Aorta (tissue), 5 donors: ENCODE results near the gene ATP5F1B. TPM values are rescaled to one million over a fixed set of nuclear protein-coding genes. Genes with fewer than 3 reads are reported as not detected.

Experiments used
- ATAC-seq: fragments of 200-7000 bp; cut with Tn5 transposase; one replicate; pipeline ENCODE4 v1.9.1; 2022; ENCODE audit warnings: moderate library complexity; ENCODE audit not compliant: low FRiP score
- DNase-seq, 2 donors: peaks; one replicate each; pipeline ENCODE4 v3.0.0-alpha.2; 2020
- H3K27ac ChIP-seq, 2 donors: one replicate each; pipeline ENCODE4 v1.5.1; 2013; ENCODE audit warnings: low read length in 2 of 2, mild to moderate bottlenecking in 2 of 2, moderate library complexity in 2 of 2, control low read depth in 1 of 2, inconsistent platforms in 1 of 2, low read depth in 1 of 2
- H3K27me3 ChIP-seq, 2 donors: one replicate each; pipeline ENCODE4 v1.6.1; 2013; ENCODE audit warnings: control low read depth in 1 of 2, low read length in 1 of 2, mild to moderate bottlenecking in 1 of 2, moderate library complexity in 1 of 2; ENCODE audit not compliant: insufficient read depth in 2 of 2, control insufficient read depth in 1 of 2
- H3K36me3 ChIP-seq, 2 donors: one replicate each; pipeline ENCODE4 v1.6.1; 2013; ENCODE audit warnings: control low read depth in 1 of 2, low read length in 1 of 2, mild to moderate bottlenecking in 1 of 2; ENCODE audit not compliant: insufficient read depth in 2 of 2, control insufficient read depth in 1 of 2
- H3K4me1 ChIP-seq, 2 donors: one replicate each; pipeline ENCODE4 v1.6.1; 2013; ENCODE audit warnings: low read length in 2 of 2, control low read depth in 1 of 2, mild to moderate bottlenecking in 1 of 2, moderate library complexity in 1 of 2; ENCODE audit not compliant: insufficient read depth in 2 of 2, control insufficient read depth in 1 of 2
- H3K4me3 ChIP-seq, 2 donors: one replicate each; pipeline ENCODE4 v1.5.1; 2013; ENCODE audit warnings: low read length in 2 of 2, control low read depth in 1 of 2, mild to moderate bottlenecking in 1 of 2
- H3K9me3 ChIP-seq: one replicate; pipeline ENCODE4 v1.6.1; 2013; ENCODE audit warnings: mild to moderate bottlenecking, low read length; ENCODE audit not compliant: control insufficient read depth
- WGBS, 2 donors: extraction: QIAGEN DNeasy Blood & Tissue Kit; methylation state at CpG; one replicate each; pipeline ENCODE4 v1.1.7; 2013; 5-methylcytosine and 5-hydroxymethylcytosine counted together
- intact Hi-C, 2 donors: fragments of 100-400 bp; cut with DNase I; formaldehyde crosslinking; loops; one replicate each; pipeline versions ENCODE4 v1.14.2 to v1.15.0; 2022
- polyA plus RNA-seq, 2 donors: library from polyadenylated mRNA; stranded (reverse); fragments of 200-250 nt; gene quantifications; one replicate each; pipeline ENCODE4 v1.2.3, GENCODE V29; 2013
- total RNA-seq, 2 donors: library from RNA; stranded (reverse); fragmentation: NEBNext Ultra II Directional; extraction: Animal tissue kit (Norgen Biotek cat#: 25700); gene quantifications; one replicate each; pipeline ENCODE4 v1.2.1, GENCODE V29; 2021
- donor health status: healthy with polysubstance abuse.
- donor health status: Bipolar disorder and iron deficiency.
- donor health status: DM: no; HTN: no; CAD: no.
- donor health status: DM: no; HTN: no; CAD: no.
- donor health status: DM: yes; HTN: yes; CAD: no.

Gene ATP5F1B
- total and polyA plus RNA-seq, 4 donors, result 216 to 327 (median 275) TPM

GRCh38 chr12:56614627-56615026 lies 31.2 kb downstream of the ATP5F1B start:
- no peak for ATAC-seq
- Histone ChIP-seq H3K4me3 (no peak overlapping the region), H3K27ac (no peak overlapping the region), H3K9me3 (no peaks in the 10 kb centered on the region), H3K4me1 (no peaks in the 10 kb centered on the region), H3K36me3 (peaks cover 24 to 35% of the 10 kb centered on the region in 2 donors), H3K27me3 (no peaks in the 10 kb centered on the region)
- DNase-seq, result no peak
- 84 to 89% methylated on average over 8 of the region's 8 CpGs for WGBS, 2 donors
- intact Hi-C loops, result no loop called here

DNA sequence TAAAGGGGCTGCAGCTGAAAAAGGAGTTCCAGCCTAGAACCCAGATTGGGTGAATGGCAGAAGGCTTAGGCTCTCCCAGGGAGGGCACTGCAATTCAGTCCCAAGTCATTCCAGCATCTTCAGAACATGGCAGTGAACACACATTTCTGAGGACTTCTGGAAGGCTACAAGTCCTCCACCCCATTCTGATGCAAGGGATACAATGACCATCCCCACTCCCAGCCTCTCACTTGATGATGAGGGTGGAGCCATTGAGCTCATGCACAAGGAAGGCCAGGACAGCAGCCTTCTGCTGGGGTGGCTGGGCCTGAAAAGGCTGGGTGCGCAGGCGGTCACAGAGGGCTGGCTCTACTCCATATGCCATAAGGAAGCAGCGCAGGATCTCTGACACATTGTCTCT lies 41.4 kb downstream of the ATP5F1B start:
- 98 to 99% methylated on average over 3 of the region's 3 CpGs for whole genome bisulfite sequencing, 2 donors
- no peak for ATAC-seq
- no peak for DNase-seq
- Histone ChIP-seq H3K27me3 (no peaks in the 10 kb centered on the region), H3K4me1 (no peaks in the 10 kb centered on the region), H3K4me3 (no peak overlapping the region), H3K27ac (no peak overlapping the region), H3K9me3 (no peaks in the 10 kb centered on the region), H3K36me3 (peaks cover 0 to 29% of the 10 kb centered on the region in 2 donors)
- intact Hi-C loops, result no loop called here

DNA sequence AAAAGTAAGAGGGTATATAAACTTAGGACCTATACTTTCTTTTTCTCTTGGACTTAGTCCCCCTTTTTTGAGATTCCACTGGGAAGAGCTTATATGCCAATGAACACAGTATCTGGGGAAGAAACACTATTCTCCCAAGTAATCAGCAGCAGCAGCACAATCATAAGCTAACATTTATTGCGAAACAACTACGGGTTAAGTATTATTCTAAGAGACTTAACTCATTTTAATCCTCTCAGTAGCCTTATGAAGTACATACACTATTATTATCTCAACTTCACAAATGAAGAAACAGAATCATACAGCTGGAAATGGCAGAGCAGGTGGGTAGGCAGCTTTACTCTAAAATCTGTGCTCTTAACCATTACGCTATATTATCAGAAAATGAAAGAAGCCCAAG lies 43.5 kb downstream of the ATP5F1B start:
- intact Hi-C loops, result no loop called here
- Histone ChIP-seq H3K27ac (no peak overlapping the region), H3K36me3 (peaks cover 5 to 29% of the 10 kb centered on the region in 2 donors), H3K4me1 (no peaks in the 10 kb centered on the region), H3K27me3 (no peaks in the 10 kb centered on the region), H3K9me3 (no peaks in the 10 kb centered on the region), H3K4me3 (no peak overlapping the region)
- ATAC-seq (no peak), DNase-seq (no peak)
- WGBS, 2 donors, result 71 to 77% methylated on average over 3 of the region's 3 CpGs

- ATAC-seq (no peak), DNase-seq (no peak)
- Histone ChIP-seq H3K27ac (no peak overlapping the region), H3K9me3 (no peaks in the 10 kb centered on the region), H3K27me3 (no peaks in the 10 kb centered on the region), H3K36me3 (peaks cover 5 to 28% of the 10 kb centered on the region in 2 donors), H3K4me1 (no peaks in the 10 kb centered on the region), H3K4me3 (no peak overlapping the region)
- 57 to 61% methylated on average over 3 of the region's 3 CpGs for WGBS, 2 donors
- intact Hi-C loops, result no loop called here
Measured at GRCh38 chr12:56601503-56601902, 44.3 kb downstream of the ATP5F1B start.

DNA sequence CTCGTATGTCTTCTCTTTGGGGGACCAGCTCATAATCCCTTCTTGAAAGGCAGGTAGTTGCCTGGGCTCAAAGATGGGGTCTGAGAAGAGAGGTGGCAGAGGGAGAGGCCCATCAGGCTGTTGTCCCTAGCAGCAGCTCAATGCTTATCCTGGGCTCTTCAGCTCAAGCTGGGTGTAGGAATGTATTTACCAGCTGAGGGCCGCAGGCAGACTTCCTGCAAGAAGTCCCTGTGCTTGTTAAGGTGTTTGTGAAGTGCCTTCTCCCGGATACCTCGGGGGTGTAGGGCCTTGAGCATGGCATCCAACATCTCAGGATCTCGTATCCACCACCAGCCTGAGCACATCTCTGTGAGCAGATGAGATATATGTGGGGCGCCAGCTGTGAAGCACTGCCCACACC lies 45.0 kb downstream of the ATP5F1B start:
- 77 to 90% methylated on average over 6 of the region's 6 CpGs for WGBS, 2 donors

GRCh38 chr12:56599797-56600196 lies 46.0 kb downstream of the ATP5F1B start:
- no peaks in the 10 kb centered on the region for H3K9me3 ChIP-seq
- H3K27me3 ChIP-seq, result no peaks in the 10 kb centered on the region
- H3K4me1 ChIP-seq, result no peaks in the 10 kb centered on the region
- WGBS, 2 donors, result 93% methylated on average over 10 of the region's 10 CpGs
- no peak overlapping the region for H3K27ac ChIP-seq
- H3K36me3 ChIP-seq, result peaks cover 5 to 22% of the 10 kb centered on the region in 2 donors
- ATAC-seq (no peak), DNase-seq (no peak)
- no peak overlapping the region for H3K4me3 ChIP-seq
- intact Hi-C loops, result no loop called here

More for the DNA sequence above, 45.0 kb downstream of the ATP5F1B start:
- peaks cover 5 to 23% of the 10 kb centered on the region in 2 donors for H3K36me3 ChIP-seq
- ATAC-seq, result no peak
- no peaks in the 10 kb centered on the region for H3K9me3 ChIP-seq
- no peaks in the 10 kb centered on the region for H3K27me3 ChIP-seq
- H3K4me1 ChIP-seq, result no peaks in the 10 kb centered on the region
- DNase-seq, result no peak
- no peak overlapping the region for H3K27ac ChIP-seq
- H3K4me3 ChIP-seq, result no peak overlapping the region
- intact Hi-C loops, result no loop called here

GRCh38 chr12:56599041-56599440 lies 46.7 kb downstream of the ATP5F1B start:
- H3K27ac ChIP-seq, result no peak overlapping the region
- H3K36me3 ChIP-seq, result peaks cover 5 to 17% of the 10 kb centered on the region in 2 donors
- ATAC-seq (no peak), DNase-seq (no peak)
- no peaks in the 10 kb centered on the region for H3K4me1 ChIP-seq
- WGBS, 2 donors, result 90 to 93% methylated on average over 15 of the region's 15 CpGs
- no peaks in the 10 kb centered on the region for H3K27me3 ChIP-seq
- intact Hi-C loops, result no loop called here
- no peak overlapping the region for H3K4me3 ChIP-seq
- H3K9me3 ChIP-seq, result no peaks in the 10 kb centered on the region

DNA sequence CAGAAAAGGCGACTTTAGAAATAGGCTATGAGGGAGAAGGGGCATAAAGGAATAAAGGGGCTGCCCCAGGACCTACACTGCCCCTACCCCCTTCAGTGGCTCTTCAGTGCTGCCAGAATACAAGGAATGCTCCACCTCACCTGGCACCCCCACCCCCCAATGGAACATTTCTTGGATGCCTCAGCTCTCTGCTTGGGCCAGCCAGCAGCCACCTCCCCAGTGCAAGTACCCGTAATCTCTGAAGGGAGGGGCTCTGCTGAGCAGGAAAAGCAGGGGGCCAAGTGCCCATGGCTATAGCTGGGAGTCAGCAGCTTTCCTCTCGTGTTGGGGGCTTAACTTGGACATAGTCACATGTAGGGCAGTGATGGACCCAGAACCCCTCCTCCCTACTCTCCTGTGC lies 49.0 kb downstream of the ATP5F1B start:
- no peak for DNase-seq
- WGBS, 2 donors, result 39 to 44% methylated on average over 3 of the region's 3 CpGs
- no peaks in the 10 kb centered on the region for H3K4me1 ChIP-seq
- ATAC-seq, result no peak
- H3K27ac ChIP-seq, result peak overlapping the region in 1 of 2 donors; percentile 7
- H3K36me3 ChIP-seq, result peaks cover 5 to 14% of the 10 kb centered on the region in 2 donors
- intact Hi-C loops, result no loop called here
- no peaks in the 10 kb centered on the region for H3K9me3 ChIP-seq
- no peaks in the 10 kb centered on the region for H3K27me3 ChIP-seq
- no peak overlapping the region for H3K4me3 ChIP-seq

GRCh38 chr12:56593909-56594621 lies 51.7 kb downstream of the ATP5F1B start:
- Histone ChIP-seq H3K27ac (peak overlapping the region in 1 of 2 donors; percentile 75), H3K9me3 (no peaks in the 10 kb centered on the region), H3K27me3 (no peaks in the 10 kb centered on the region), H3K4me3 (no peak overlapping the region), H3K36me3 (peaks cover 3 to 7% of the 10 kb centered on the region in 2 donors), H3K4me1 (no peaks in the 10 kb centered on the region)
- 21 to 23% methylated on average over 8 of the region's 8 CpGs for WGBS, 2 donors
- peak; percentile 81 for ATAC-seq
- intact Hi-C loops, result no loop called here
- DNase-seq, result peak in 1 of 2 donors; percentile 54
